Epidermal melanocyte (primary cell): ENCODE measurements around the gene DERA.
"Not testable (repeated sequence)": the region's sequence is repeated elsewhere in the genome, so short reads cannot be mapped to it uniquely, and the experiment has no call there.

Source experiments
- DNase-seq: peaks from one replicate; pipeline ENCODE4 v3.0.0; 2011; ENCODE audit warnings: low spot score; ENCODE audit not compliant: insufficient read length

The DERA gene

DNA sequence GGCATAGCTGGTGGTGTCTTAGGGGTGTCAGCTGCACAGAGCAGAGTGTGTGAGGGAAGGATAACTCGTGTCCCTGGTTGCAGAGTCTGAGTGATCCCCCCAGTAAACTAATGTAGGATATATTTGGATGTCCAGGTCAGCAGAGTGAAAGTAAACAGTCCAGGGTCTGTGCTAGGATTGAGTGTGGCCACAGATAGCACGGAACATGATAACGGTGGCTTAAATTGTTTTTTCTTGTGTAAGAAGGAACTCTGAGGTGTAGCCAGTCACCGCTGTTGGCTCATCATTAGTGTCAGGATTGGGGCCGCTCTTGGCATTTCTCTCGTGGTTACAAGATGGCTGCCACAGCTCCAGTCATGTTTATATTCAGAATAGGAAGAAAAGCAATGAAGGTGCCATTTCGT lies 97.3 kb downstream of the DERA start:
- DNase-seq = no peak

DNA sequence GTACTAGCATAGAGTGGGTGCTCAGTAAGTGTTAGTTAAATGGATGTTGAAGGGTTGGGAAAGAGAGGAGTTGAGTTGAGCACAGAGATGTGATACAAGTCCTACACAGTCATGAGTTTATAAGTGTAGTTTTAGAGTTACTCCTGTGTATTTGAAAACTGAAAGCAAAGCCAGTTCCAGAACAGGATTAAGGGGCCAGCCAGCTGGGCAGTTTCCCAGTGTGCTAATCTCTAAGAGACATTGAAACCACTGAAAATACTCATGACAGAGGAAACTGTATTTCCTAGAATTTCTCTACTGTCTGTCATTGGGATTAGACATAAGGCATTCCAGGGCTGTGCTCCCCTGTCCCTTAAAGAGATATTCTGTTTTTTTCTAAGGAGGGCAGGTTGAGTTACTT lies 101.0 kb downstream of the DERA start:
- no peak for DNase-seq

DNA sequence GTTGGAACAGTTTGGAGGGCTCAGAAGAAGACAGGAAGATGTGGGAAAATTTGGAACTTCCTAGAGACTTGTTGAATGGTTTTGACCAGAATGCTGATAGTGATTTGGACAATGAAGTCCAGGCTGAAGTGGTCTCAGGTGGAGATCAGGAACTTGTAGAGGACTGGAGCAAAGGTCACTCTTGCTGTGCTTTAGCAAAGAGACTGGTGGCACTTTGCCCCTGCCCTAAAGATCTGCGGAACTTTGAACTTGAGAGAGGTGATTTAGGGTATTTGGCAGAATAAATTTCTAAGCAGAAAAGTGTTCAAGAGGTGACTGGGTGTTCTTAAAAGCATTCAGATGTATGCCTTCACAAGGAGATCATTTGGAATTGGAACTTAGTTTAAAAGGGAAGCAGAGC lies 102.6 kb downstream of the DERA start:
- not testable (repeated sequence) for DNase-seq

DNA sequence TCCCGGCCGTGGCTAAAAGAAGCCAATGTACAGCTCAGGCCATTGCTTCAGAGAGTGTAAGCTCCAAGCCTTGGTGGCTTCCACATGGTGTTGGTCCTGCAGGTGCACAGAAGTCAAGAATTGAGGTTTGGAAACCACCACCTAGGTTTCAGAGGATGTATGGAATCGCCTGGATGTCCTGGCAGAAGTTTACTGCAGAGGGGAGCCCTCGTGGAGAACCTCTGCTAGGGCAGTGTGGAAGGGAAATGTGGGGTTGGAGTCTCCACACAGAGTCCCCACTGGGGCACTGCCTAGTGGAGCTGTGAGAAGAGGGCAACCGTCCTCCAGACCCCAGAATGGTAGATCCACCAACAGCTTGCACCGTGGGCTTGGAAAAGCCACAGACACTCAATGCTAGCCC lies 103.3 kb downstream of the DERA start:
- DNase-seq = not testable (repeated sequence)

DNA sequence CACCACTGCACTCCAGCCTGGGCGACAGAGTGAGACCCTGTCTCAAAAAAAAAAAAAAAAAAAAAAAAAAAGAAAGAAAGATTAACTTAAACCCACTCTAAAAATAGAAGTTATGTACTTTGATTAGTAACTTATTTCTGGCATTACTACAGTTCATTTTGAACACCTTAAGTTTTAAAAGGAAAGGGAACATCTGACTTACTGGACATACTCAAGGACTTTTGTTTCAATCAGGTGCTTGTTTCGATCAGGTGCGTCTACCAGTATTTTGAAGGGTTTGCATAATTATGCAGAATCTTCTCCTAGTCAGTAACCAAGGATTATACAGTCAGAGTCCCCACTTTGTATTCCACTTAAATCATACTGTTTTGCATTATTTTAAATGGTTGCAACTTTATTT lies 105.6 kb downstream of the DERA start:
- no peak for DNase-seq

DNA sequence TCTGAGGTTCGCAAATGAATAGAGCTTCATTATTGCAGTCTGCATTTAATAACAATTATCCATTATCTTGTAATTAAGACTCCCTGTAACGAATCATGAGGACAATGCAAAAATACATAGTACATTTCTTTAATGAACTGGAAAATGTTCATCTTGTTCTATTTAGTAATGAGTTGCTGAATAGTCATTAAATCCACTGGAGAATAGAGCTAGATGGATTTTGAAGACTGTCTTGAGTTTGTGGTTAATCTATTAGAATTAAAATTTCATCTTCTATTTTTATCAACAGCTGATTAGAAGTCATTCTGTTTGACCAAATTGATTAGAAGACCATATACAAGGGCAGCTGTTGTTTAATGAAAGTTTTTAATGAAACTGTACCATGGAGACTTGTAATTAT lies 107.2 kb downstream of the DERA start:
- no peak for DNase-seq

DNA sequence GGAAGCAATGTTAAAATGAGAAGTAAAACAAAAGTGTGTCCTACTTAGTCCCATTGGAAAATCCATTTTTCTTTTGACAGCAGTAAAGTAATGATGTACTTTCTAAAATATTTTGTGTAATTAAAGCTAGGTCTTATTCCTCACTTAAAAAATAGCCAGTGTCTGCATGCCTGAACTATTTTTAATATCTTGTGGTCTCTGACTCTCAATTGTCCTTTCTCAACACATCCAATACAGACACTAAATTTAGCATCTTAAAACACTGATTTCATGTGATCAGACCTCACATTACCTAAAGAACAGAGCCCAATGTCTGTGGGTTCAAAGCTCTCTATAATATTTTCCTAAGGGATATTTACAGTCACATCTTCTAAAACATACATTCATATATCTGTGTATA lies 108.0 kb downstream of the DERA start:
- DNase-seq = no peak

DNA sequence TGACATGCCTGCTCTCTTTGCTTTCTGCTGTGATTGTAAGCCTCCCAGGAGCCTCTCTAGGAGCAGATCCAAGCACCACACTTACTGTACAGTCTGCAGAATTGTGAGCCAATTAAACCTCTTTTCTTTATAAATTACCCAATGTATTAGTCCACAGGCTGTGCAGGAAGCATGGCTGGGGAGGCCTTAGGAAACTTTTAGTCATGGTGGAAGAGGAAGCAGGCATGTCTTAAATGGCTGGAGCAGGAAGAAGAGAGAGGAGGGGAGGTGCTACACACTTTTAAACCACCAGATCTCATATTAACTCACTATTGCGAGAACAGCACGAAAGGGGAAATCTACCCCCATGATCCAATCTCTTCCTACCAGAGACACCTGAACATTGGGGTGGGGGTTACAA lies 108.9 kb downstream of the DERA start:
- DNase-seq = no peak

DNA sequence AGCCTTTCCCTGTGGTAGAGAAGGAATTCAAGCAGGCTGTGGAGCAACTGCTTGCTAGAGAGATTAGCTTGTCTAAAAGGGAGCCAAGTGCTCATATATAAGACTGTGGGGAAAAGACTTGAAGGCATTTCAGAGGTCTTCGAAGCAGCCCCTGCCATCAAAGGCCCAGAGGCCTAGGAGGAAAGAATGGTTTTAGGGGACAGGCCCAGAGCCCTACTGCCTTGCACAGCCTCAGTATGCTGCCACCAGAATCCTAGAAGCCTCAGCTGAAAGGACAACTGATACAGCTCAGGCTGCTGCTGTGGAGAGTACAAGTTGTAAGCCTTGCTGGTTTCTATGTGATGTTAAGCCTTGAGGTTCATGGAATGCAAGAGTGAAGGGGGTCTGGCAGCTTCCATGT lies 109.9 kb downstream of the DERA start:
- DNase-seq = no peak

DNA sequence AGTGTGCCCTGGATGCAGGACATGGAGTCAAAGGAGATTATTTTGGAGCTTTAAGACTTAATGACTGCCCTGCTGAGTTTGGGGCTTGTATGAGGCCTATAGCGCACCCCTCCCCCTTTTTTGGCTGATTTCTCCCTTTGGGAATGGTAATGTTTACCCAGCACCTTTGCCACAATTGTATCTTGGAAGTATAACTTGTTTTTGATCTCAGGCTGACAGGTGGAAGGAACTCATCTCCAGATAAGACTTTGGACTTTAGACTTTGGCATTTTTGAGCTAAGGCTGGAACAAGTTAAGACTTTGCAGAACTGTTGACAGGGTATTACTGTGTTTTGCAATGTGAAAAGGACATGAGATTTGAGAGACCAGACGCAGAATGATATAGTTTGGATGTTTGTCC lies 110.5 kb downstream of the DERA start:
- no peak for DNase-seq

DNA sequence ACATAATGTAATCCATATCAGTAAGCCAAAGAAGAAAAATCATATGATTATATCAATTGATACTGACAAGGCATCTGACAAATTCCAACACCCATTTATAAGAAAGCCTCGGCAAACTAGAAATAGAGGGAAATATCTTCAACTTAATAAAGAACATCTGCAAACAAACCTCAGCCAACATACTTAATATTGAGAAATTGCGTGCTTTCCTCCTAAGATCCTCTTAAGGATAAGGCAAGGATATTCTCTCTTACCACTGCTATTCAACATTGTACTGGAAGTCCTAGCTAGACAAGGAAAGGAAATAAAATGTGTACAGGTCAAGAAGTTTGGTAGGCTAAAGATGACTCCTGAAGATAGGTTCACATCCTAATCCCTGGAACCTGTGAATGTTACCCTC lies 115.9 kb downstream of the DERA start:
- no peak for DNase-seq

DNA sequence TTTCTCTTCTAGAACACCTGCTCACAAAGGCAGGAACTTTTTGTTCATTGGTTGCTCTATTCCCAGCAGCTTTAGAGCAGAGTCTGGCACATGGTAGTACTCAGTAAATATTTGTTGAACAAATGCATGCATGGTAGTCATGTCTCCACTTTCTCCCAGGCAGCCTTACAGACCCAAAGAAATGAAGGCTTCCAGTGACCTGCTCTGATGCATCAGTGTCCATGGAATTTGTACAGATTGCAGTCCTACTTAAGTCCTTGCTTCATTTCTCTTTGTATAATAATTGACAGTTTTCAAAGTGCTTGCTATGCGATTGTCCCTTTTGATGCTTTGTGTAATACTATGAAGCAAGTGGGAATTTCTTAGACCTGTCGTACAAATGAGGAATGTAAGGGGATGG lies 119.6 kb downstream of the DERA start:
- no peak for DNase-seq

DNA sequence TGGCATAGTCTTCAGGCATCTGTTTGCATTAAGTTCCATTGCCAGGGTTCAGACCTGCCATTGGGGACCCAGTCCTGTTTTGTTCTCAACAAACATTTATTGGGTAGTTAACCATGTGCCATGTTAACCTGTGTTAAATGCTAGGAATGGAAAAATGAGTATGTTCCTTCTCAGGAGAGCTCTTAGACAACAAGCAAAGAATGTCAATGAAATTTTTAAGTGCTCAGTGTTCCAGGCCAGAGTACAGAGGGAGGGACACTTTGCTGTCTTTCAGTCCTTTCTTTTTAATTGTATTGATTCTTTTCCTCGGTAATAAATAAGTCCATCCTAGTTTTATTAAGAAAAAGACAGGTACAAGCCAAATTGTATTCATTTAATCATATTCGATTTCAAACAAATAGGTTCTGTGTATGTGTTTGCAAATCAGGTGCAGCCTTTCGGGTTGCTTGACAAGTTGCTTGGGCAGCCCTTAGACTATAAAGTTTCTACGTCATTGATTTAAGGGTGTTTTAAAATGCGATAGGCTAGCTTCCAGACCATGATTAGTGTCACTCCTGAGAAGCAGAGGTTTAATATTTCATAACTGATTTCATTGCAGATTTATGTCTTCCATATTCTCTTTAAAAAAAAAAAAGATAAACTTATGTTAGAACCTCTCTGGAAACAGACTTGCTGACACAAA lies 123.1 kb downstream of the DERA start:
- DNase-seq = no peak

DNA sequence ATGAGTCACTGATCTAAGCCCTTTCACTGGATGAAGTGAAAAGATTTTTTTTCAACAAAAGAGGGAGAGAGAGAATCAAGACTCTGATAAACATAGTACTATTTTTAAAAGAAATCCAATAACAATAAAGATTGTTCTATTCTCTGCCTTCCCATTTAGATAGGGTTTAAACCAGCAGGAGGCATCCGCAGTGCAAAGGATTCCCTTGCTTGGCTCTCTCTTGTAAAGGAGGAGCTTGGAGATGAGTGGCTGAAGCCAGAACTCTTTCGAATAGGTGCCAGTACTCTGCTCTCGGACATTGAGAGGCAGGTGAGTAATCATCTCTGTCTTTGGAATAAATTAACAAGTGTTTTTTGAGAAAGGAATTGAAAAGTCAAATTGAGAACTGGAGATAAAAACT lies 124.9 kb downstream of the DERA start:
- no peak for DNase-seq

DNA sequence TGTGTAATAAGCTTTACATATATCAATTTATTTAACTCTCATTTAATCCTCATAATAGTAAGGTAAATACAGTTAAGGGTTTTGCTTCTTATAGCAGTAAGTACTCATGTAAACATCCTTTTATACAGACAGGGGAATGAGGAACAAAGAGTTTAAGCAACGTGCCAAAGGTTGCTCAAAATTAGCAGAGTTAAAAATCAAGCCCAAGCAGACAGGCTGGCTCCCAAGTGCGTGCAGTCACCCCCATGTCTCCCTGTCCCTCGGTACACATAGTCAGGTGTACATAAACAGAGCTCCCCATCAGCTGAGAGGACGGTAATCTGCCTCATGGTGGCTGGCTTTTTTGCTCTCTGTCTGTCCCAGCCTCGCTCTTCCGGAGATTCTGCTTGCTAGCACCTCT lies 126.4 kb downstream of the DERA start:
- no peak for DNase-seq

DNA sequence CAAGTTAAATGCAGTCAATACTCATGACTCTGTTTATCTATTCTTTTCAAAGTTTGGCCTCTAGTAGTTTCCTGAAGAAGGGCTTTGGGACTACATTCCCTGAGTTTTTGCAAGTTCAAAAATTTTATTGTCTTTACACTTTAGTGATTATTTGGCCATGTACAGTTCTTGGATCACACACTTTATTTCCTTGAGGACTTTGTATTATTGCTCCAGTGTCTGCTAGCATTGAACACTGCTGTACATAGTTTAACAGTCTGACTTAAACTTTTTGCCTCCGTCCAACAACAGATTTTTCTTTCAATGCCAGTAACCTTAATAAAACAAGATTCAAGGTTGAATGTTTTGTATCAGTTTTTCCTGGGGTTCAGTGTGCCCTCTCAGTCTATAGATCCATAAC lies 132.3 kb downstream of the DERA start:
- DNase-seq = no peak

DNA sequence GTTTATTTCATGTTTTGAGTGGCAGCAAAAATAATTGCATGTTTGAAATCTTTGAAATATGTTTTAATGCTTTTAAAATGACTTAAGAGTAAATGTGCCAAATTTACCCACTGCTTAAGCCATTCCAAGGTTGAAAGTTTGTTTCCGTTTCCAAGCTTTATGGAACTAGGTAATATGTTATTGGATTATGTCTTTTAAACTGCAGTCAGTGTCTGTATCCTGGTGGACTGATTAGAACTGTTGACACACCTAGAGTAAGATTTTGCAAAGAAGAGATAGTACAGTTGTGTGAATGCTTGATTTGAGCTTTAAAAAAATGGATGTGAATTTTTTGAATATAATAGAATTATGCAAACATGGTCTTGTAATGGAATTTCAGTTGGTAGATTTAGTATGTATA lies 135.1 kb downstream of the DERA start:
- DNase-seq = no peak

DNA sequence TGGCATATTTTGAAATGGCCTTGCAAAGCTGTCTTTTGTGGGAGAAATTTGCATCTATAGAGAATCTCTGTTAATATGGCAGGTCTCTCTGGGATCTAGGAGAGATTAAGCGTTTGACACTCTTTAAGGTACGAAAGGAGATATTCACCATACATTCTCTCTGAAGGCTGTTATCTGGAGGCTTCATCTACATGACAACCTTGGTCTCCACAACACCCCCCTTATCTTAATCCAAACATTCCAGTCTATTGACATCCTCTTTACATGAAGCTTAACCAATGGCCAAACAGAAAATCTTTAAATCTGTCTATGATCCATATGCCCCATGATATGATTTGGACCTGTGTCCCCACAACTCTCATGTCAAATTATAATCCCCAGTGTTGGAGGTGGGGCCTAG lies 137.4 kb downstream of the DERA start:
- no peak for DNase-seq

DNA sequence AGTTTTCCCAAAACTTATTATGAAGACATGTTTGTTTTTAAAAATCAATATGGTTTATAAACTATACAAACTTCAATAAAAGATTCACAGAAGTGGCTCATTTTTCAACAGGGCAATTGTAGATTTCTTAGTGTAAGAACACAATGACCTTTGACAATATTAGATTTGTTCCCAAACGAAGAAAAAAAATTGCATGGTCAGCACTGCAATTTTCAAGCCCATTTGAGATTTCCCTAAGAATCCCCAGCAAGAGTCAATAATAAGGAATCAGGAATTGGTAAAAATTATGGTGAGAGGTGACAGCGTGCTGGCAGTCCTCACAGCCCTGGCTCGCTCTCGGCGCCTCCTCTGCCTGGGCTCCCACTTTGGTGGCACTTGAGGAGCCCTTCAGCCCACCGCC lies 145.8 kb downstream of the DERA start:
- no peak for DNase-seq

DNA sequence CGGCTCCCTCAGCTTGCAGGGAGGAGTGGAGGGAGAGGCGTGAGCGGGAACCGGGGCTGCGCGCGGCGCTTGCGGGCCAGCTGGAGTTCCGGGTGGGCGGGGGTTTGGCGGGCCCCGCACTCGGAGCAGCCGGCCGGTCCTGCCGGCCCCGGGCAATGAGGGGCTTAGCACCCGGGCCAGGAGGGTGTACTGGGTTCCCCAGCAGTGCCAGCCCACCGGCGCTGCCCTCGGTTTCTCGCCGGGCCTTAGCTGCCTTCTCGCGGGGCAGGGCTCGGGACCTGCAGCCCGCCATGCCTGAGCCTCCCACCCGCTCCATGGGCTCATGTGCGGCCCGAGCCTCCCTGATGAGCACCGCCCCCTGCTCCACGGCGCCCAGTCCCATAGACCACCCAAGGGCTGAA lies 146.2 kb downstream of the DERA start:
- DNase-seq = not testable (repeated sequence)

DNA sequence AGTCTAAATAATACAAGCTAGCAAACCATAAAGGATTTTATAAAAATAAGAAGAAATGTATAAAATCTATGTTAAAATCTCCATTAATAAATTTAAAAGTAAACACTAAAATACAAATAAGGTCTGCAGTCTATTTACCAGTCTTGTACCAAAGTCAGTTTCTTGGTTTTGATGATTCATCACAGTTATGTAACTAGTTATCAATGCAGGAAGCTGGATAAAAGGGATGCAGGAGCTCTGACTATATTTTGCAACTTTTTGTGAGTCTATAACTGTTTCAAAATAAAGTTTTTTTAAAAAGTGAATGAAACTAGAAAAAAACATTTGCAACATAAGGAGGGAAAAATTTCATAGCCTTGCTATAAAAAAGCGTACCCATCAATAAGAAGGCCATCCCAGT lies 151.5 kb downstream of the DERA start:
- DNase-seq = no peak

DNA sequence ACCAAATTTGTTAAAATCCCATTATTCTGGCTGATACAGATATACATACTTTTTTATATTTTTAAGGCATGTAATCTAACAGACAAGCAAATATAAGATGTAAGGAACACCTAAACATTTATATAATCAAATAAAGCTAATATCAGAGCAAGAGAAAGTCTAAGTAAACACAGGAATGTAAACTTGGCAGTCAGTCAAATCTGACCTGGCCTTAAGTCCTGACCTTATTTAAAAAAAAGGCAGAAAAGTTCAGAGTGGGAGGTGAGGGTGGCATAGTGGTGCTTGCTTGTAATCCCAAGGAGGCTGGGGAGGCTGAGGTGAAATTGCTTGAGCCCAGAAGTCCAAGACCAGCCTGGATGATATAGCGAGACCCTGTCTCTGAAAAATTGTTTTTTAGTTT lies 152.6 kb downstream of the DERA start:
- DNase-seq = no peak

DNA sequence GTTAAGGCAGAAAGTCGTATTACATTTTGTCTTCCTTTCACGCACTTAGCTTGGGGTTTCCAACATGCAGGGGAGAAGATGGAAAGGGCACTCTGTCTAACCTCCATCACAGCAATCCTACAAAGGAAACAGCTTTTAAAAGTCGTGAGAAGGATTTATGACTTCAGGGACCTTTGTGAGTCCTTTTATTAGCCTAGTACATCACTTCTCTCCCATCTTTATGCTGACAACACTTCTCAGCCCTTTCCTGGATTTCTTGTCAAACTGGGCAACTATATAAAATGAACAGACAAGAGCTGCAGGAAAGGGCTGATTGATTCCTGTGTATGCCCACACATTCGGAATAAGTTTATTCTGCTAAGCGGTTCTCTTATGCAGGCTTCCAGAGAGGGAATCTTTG lies 159.0 kb downstream of the DERA start:
- no peak for DNase-seq

DNA sequence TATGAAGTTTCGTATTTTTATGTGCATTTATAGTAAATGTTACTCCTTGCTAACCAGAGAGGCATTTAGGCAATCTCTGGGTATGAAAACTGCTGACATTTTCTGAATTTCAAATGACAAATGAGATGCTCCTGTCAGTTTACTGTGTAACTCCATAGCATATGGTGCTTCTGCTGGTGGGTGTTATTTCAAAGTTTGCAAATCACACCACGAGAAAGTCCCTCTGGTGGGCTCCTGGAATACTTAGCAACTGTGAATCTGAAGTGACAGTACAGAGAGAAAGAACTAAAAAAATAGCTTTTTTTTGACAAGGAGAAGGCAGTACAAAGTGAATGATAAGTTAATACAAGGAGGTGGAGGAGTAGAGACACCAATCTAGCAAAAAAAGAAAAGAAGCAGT lies 161.5 kb downstream of the DERA start:
- DNase-seq = no peak
